ENCODE results near the gene NRXN3. TPM values are rescaled to one million over a fixed set of nuclear protein-coding genes. Genes with fewer than 3 reads are reported as not detected.
"Not testable (repeated sequence)": the region's sequence is repeated elsewhere in the genome, so short reads cannot be mapped to it uniquely, and the experiment has no call there.

Gene NRXN3
- total and polyA plus RNA-seq, 2 experiments from 2014 or later = 0.69 to 1.5 TPM

- no peaks in the 10 kb centered on the region for H3K4me1 ChIP-seq (ENCODE audit: low read depth)
- no peak overlapping the region for H3K27ac ChIP-seq
- H3K9me3 ChIP-seq (ENCODE audit: low read depth) = no peaks in the 10 kb centered on the region
- H3K4me3 ChIP-seq = no peak overlapping the region
- no peaks in the 10 kb centered on the region for H3K27me3 ChIP-seq
- no peaks in the 10 kb centered on the region for H3K36me3 ChIP-seq
- TF ChIP-seq CTCF (IDR thresholded peaks at IDR 0.05; ENCODE audit: low read depth, low read length) = no peak
- peak in 1 of 2 donors; percentile 5 for DNase-seq (ENCODE audit: low read depth in 1 of 2, low spot score in 1 of 2)
These were observed 928.2 kb downstream of the NRXN3 start for GRCh38 chr14:79098324-79098723.

GRCh38 chr14:79100578-79100977 is 930.4 kb downstream of the NRXN3 start:
- no peaks in the 10 kb centered on the region for H3K36me3 ChIP-seq
- no peaks in the 10 kb centered on the region for H3K4me1 ChIP-seq (ENCODE audit: low read depth)
- H3K4me3 ChIP-seq = no peak overlapping the region
- no peaks in the 10 kb centered on the region for H3K27me3 ChIP-seq
- no peak overlapping the region for H3K27ac ChIP-seq
- no peaks in the 10 kb centered on the region for H3K9me3 ChIP-seq (ENCODE audit: low read depth)
- no peak for DNase-seq (ENCODE audit: low read depth in 1 of 2, low spot score in 1 of 2)
- TF ChIP-seq CTCF (IDR thresholded peaks at IDR 0.05; ENCODE audit: low read depth, low read length) = no peak

- no peaks in the 10 kb centered on the region for H3K27me3 ChIP-seq
These were observed 931.2 kb downstream of the NRXN3 start for GRCh38 chr14:79101388-79101787.

GRCh38 chr14:79103764-79104163 is 933.6 kb downstream of the NRXN3 start:
- no peak for DNase-seq (ENCODE audit: low read depth in 1 of 2, low spot score in 1 of 2)
- Histone ChIP-seq H3K27ac (no peak overlapping the region), H3K36me3 (no peaks in the 10 kb centered on the region), H3K9me3 (ENCODE audit: low read depth) (no peaks in the 10 kb centered on the region), H3K27me3 (no peaks in the 10 kb centered on the region), H3K4me1 (ENCODE audit: low read depth) (no peaks in the 10 kb centered on the region), H3K4me3 (no peak overlapping the region)
- TF ChIP-seq CTCF (IDR thresholded peaks at IDR 0.05; ENCODE audit: low read depth, low read length) = no peak

More at GRCh38 chr14:79101388-79101787, 931.2 kb downstream of the NRXN3 start:
- H3K27ac ChIP-seq = no peak overlapping the region
- no peak overlapping the region for H3K4me3 ChIP-seq
- TF ChIP-seq CTCF (IDR thresholded peaks at IDR 0.05; ENCODE audit: low read depth, low read length) = no peak
- no peaks in the 10 kb centered on the region for H3K4me1 ChIP-seq (ENCODE audit: low read depth)
- no peaks in the 10 kb centered on the region for H3K9me3 ChIP-seq (ENCODE audit: low read depth)
- DNase-seq (ENCODE audit: low read depth in 1 of 2, low spot score in 1 of 2) = no peak
- H3K36me3 ChIP-seq = no peaks in the 10 kb centered on the region

GRCh38 chr14:79110564-79110963 is 940.4 kb downstream of the NRXN3 start:
- not testable (repeated sequence) for H3K4me3 ChIP-seq; H3K9me3 ChIP-seq (ENCODE audit: low read depth); DNase-seq (ENCODE audit: low read depth in 1 of 2, low spot score in 1 of 2); H3K4me1 ChIP-seq (ENCODE audit: low read depth); H3K36me3 ChIP-seq; H3K27me3 ChIP-seq; H3K27ac ChIP-seq

- H3K27ac ChIP-seq = no peak overlapping the region
These were observed 941.9 kb downstream of the NRXN3 start for GRCh38 chr14:79111987-79112501.

More at GRCh38 chr14:79111987-79112501, 941.9 kb downstream of the NRXN3 start:
- Histone ChIP-seq H3K36me3 (no peaks in the 10 kb centered on the region), H3K9me3 (ENCODE audit: low read depth) (no peaks in the 10 kb centered on the region), H3K4me3 (no peak overlapping the region), H3K27me3 (no peaks in the 10 kb centered on the region), H3K4me1 (ENCODE audit: low read depth) (no peaks in the 10 kb centered on the region)
- TF ChIP-seq CTCF (IDR thresholded peaks at IDR 0.05; ENCODE audit: low read depth, low read length) = no peak
- no peak for DNase-seq (ENCODE audit: low read depth in 1 of 2, low spot score in 1 of 2)

Data from cardiac muscle cell (in vitro differentiated cells and primary cell).